Mesodermal cell (in vitro differentiated cells): Measurements from ENCODE around the gene HEY2.
"Not testable (repeated sequence)": the region's sequence is repeated elsewhere in the genome, so short reads cannot be mapped to it uniquely, and the experiment has no call there.

Experiments used
- H3K27ac ChIP-seq: 2 replicates; pipeline ENCODE4 v1.7.0; 2013; ENCODE audit warnings: mild to moderate bottlenecking, low read depth, low read length, moderate library complexity; ENCODE audit not compliant: severe bottlenecking
- H3K36me3 ChIP-seq: 2 replicates; pipeline ENCODE4 v1.7.1; 2013; ENCODE audit warnings: mild to moderate bottlenecking, low read length, moderate library complexity; ENCODE audit not compliant: control insufficient read depth, insufficient read depth
- H3K4me1 ChIP-seq: one replicate; pipeline ENCODE4 v1.7.1; 2013; ENCODE audit warnings: mild to moderate bottlenecking, low read length; ENCODE audit not compliant: insufficient read depth, control insufficient read depth, poor library complexity, severe bottlenecking
- H3K4me3 ChIP-seq: 2 replicates; pipeline ENCODE4 v1.7.0; 2013; ENCODE audit warnings: low read length, control low read depth, mild to moderate bottlenecking; ENCODE audit not compliant: insufficient read depth, poor library complexity, severe bottlenecking; ENCODE audit errors: extremely low read depth
- H3K9me3 ChIP-seq: 2 replicates; pipeline ENCODE4 v1.7.1; 2013; ENCODE audit warnings: mild to moderate bottlenecking, low read length, moderate library complexity; ENCODE audit not compliant: control insufficient read depth
- WGBS, 2 experiments: methylation state at CpG; one replicate each; pipeline ENCODE4 v1.1.5; 2013; ENCODE audit warnings: missing lambda C conversion rate in 2 of 2; ENCODE audit not compliant: insufficient coverage in 2 of 2; 5-methylcytosine and 5-hydroxymethylcytosine counted together

Gene HEY2

GRCh38 chr6:125776107-125776826, 26.8 kb downstream of the HEY2 start:
- H3K27ac ChIP-seq, H3K9me3 ChIP-seq, H3K36me3 ChIP-seq, H3K4me1 ChIP-seq, H3K4me3 ChIP-seq: not testable (repeated sequence)
- WGBS, 2 experiments, result 92% methylated on average over 6 to 8 of the region's 14 CpGs

GRCh38 chr6:125779924-125780539, 30.6 kb downstream of the HEY2 start:
- Histone ChIP-seq H3K9me3 (peaks cover 7% of the 10 kb centered on the region), H3K27ac (peak overlapping the region; percentile 85), H3K36me3 (no peaks in the 10 kb centered on the region), H3K4me3 (peak overlapping the region; percentile 55), H3K4me1 (no peaks in the 10 kb centered on the region)
- WGBS, 2 experiments, result 0% methylated on average over 3 to 4 of the region's 17 CpGs

- Histone ChIP-seq H3K9me3 (peaks cover 7% of the 10 kb centered on the region), H3K4me3 (peak overlapping the region; percentile 55), H3K36me3 (no peaks in the 10 kb centered on the region), H3K4me1 (no peaks in the 10 kb centered on the region), H3K27ac (peak overlapping the region; percentile 85)
- 0% methylated on average over 18 to 24 of the region's 28 CpGs for WGBS, 2 experiments
Measured at GRCh38 chr6:125780540-125781313, 31.3 kb downstream of the HEY2 start.

- peak overlapping the region; percentile 85 for H3K27ac ChIP-seq
- H3K36me3 ChIP-seq, result no peaks in the 10 kb centered on the region
- no CpG with 5 or more reads among the region's 3 CpGs for WGBS, 2 experiments
- peaks cover 7% of the 10 kb centered on the region for H3K9me3 ChIP-seq
- H3K4me3 ChIP-seq, result peak overlapping the region; percentile 55
- H3K4me1 ChIP-seq, result no peaks in the 10 kb centered on the region
Measured at GRCh38 chr6:125781314-125781868, 32.0 kb downstream of the HEY2 start.

GRCh38 chr6:125784365-125784764, 34.9 kb downstream of the HEY2 start:
- WGBS, 2 experiments, result 79 to 100% methylated on average over 1 to 2 of the region's 2 CpGs
- H3K4me1 ChIP-seq, result no peaks in the 10 kb centered on the region
- no peak overlapping the region for H3K4me3 ChIP-seq
- peaks cover 7% of the 10 kb centered on the region for H3K9me3 ChIP-seq
- no peak overlapping the region for H3K27ac ChIP-seq
- no peaks in the 10 kb centered on the region for H3K36me3 ChIP-seq

- Histone ChIP-seq H3K9me3 (peaks cover 4% of the 10 kb centered on the region), H3K36me3 (no peaks in the 10 kb centered on the region), H3K4me1 (peaks cover 5% of the 10 kb centered on the region), H3K4me3 (no peak overlapping the region), H3K27ac (no peak overlapping the region)
- WGBS, 2 experiments, result no CpG with 5 or more reads among the region's 2 CpGs
Measured at GRCh38 chr6:125787791-125788190, 38.4 kb downstream of the HEY2 start.

GRCh38 chr6:125789167-125789566, 39.7 kb downstream of the HEY2 start:
- Histone ChIP-seq H3K4me1 (peaks cover 8% of the 10 kb centered on the region), H3K4me3 (no peak overlapping the region), H3K36me3 (no peaks in the 10 kb centered on the region), H3K27ac (no peak overlapping the region), H3K9me3 (no peaks in the 10 kb centered on the region)
- 86% methylated on average over 1 of the region's 1 CpG; no CpG with 5 or more reads in 1 of the 2 experiments for WGBS, 2 experiments

- H3K36me3 ChIP-seq, result no peaks in the 10 kb centered on the region
- peak overlapping the region; percentile 83 for H3K4me3 ChIP-seq
- peaks cover 8% of the 10 kb centered on the region for H3K4me1 ChIP-seq
- no peaks in the 10 kb centered on the region for H3K9me3 ChIP-seq
- peak overlapping the region; percentile 75 for H3K27ac ChIP-seq
- 21 to 24% methylated on average over 14 to 15 of the region's 19 CpGs for WGBS, 2 experiments
Measured at GRCh38 chr6:125789576-125790357, 40.3 kb downstream of the HEY2 start.

GRCh38 chr6:125790358-125791150, 41.1 kb downstream of the HEY2 start, which contains the start of gene NCOA7:
Gene NCOA7, plus strand, starts transcription at chr6:125790960. Its CDS starts 24,395 bp downstream, at chr6:125815355.
- no peaks in the 10 kb centered on the region for H3K36me3 ChIP-seq
- WGBS, 2 experiments, result 0 to 1% methylated on average over 46 to 84 of the region's 100 CpGs
- peak within 1 kb of the TSS; percentile 83 for H3K4me3 ChIP-seq
- peaks cover 8% of the 10 kb centered on the region for H3K4me1 ChIP-seq
- H3K9me3 ChIP-seq, result no peaks in the 10 kb centered on the region
- peak within 1 kb of the TSS; percentile 75 for H3K27ac ChIP-seq
